ENCODE data around the gene ADGRV1. TPM values are rescaled to one million over a fixed set of nuclear protein-coding genes. Genes with fewer than 3 reads are reported as not detected.

Gene ADGRV1
- total RNA-seq, 2 donors from 2014 or later, result 16.4 to 20.9 TPM

DNA sequence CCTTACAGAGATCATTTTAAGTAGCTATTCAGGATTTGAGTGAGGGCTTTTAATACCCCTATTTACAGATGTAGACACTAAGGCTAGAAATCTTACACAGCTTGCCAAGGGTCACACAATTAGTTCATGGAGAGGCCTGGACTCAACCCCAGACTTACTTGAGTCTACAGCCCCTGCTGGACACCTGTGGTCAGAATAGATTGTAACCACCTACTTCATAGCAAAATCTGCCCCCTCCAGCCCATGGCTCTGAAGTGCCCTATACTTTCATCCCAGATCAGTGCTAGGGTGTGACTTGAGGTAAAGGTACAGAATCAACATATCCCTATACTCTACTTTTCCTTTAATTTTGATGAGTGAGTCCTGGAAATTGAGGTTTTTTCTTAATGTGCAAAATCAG is 291.3 kb downstream of the ADGRV1 start:
- H3K9me3 ChIP-seq, result no peaks in the 10 kb centered on the region
- intact Hi-C loops (cut with DNase I), result no loop called here
- H3K4me3 ChIP-seq, result no peak overlapping the region
- H3K27me3 ChIP-seq (replicated peaks; ENCODE audit: insufficient read depth), result no peaks in the 10 kb centered on the region
- no peak overlapping the region for H3K27ac ChIP-seq
- no peaks in the 10 kb centered on the region for H3K4me1 ChIP-seq (replicated peaks)
- DNase-seq (ENCODE audit: low spot score), result no peak
- no peaks in the 10 kb centered on the region for H3K36me3 ChIP-seq
- TF ChIP-seq POLR2AphosphoS5 (IDR thresholded peaks at IDR 0.05), result no peak
- TF ChIP-seq POLR2A (IDR thresholded peaks at IDR 0.05), result no peak
- TF ChIP-seq, protein P1, sequence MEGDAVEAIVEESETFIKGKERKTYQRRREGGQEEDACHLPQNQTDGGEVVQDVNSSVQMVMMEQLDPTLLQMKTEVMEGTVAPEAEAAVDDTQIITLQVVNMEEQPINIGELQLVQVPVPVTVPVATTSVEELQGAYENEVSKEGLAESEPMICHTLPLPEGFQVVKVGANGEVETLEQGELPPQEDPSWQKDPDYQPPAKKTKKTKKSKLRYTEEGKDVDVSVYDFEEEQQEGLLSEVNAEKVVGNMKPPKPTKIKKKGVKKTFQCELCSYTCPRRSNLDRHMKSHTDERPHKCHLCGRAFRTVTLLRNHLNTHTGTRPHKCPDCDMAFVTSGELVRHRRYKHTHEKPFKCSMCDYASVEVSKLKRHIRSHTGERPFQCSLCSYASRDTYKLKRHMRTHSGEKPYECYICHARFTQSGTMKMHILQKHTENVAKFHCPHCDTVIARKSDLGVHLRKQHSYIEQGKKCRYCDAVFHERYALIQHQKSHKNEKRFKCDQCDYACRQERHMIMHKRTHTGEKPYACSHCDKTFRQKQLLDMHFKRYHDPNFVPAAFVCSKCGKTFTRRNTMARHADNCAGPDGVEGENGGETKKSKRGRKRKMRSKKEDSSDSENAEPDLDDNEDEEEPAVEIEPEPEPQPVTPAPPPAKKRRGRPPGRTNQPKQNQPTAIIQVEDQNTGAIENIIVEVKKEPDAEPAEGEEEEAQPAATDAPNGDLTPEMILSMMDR (IDR thresholded peaks at IDR 0.05), result no peak

DNA sequence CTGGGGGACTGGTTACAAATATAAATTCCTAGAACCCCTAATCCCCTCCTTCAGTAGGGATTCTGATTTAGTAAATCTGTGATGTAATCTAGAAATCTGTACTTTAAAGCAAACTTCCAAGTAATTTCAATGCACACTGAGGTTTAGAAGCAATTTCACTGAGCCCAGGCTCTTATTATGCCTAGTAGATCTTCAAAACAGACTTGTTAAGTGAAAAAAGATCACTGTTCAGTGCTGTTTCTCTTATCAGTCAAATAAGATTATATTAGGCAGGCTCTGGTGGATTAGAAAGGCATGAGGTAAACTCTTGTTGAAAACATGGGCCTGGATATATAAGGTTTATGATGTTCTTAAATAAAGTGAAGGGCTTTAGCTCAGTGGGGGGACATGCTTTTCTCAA is 293.9 kb downstream of the ADGRV1 start:
- intact Hi-C loops (cut with DNase I), result no loop called here
- Histone ChIP-seq H3K4me3 (no peak overlapping the region), H3K27me3 (replicated peaks; ENCODE audit: insufficient read depth) (no peaks in the 10 kb centered on the region), H3K9me3 (no peaks in the 10 kb centered on the region), H3K36me3 (no peaks in the 10 kb centered on the region), H3K4me1 (replicated peaks) (no peaks in the 10 kb centered on the region), H3K27ac (no peak overlapping the region)
- DNase-seq (ENCODE audit: low spot score), result no peak
- TF ChIP-seq, protein P1 (IDR thresholded peaks at IDR 0.05), result no peak
- TF ChIP-seq POLR2A (IDR thresholded peaks at IDR 0.05) (no peak), POLR2AphosphoS5 (IDR thresholded peaks at IDR 0.05) (no peak)

DNA sequence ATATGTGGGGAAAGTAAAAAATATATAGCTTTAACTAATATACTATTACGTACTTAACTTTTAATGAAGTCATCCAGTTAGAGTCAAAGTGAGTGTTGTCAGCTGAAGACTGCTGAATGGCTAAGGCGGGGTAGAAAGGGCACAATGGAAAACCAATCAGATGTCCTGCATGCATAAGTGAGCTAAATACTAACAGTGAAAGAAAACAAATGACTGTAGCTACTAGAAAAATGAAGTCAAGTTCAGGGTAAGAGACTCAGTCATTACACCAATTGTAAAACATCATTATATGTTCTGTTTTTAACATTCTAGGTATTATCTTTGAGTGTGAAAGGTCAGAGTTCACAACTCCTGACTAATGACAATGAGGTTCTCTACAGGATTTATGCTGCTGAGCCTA is 295.2 kb downstream of the ADGRV1 start:
- Histone ChIP-seq H3K4me1 (replicated peaks) (no peaks in the 10 kb centered on the region), H3K27me3 (replicated peaks; ENCODE audit: insufficient read depth) (no peaks in the 10 kb centered on the region), H3K27ac (no peak overlapping the region), H3K9me3 (no peaks in the 10 kb centered on the region), H3K36me3 (no peaks in the 10 kb centered on the region), H3K4me3 (no peak overlapping the region)
- TF ChIP-seq POLR2A (IDR thresholded peaks at IDR 0.05) (no peak), POLR2AphosphoS5 (IDR thresholded peaks at IDR 0.05) (no peak)
- TF ChIP-seq, protein P1 (IDR thresholded peaks at IDR 0.05), result no peak
- no peak for DNase-seq (ENCODE audit: low spot score)
- intact Hi-C loops (cut with DNase I), result no loop called here
- WGBS, result 95% methylated on average over 2 of the region's 2 CpGs

DNA sequence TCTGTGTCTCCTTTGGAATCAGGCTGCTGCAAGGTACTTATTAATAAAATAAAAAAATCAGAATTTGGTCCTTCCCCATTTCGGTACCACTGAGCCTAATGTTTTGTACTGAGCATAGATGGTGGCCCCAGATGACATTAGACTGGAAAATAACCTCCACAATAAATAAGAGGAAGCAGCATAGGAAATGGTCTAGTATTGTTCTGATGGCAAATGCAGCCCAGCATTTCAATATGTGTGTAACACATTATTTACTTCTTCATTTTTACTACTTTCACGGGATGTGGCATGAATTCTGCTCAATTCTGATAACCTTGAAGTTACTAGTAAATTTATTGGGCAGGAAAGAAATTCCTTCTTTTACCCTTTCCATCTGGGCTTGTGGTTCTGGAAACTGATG is 295.6 kb downstream of the ADGRV1 start:
- intact Hi-C loops (cut with DNase I), result no loop called here
- Histone ChIP-seq H3K4me1 (replicated peaks) (no peaks in the 10 kb centered on the region), H3K36me3 (no peaks in the 10 kb centered on the region), H3K4me3 (no peak overlapping the region), H3K9me3 (no peaks in the 10 kb centered on the region), H3K27ac (no peak overlapping the region), H3K27me3 (replicated peaks; ENCODE audit: insufficient read depth) (no peaks in the 10 kb centered on the region)
- no peak for DNase-seq (ENCODE audit: low spot score)
- 70% methylated on average over 2 of the region's 2 CpGs for WGBS
- TF ChIP-seq POLR2AphosphoS5 (IDR thresholded peaks at IDR 0.05), result no peak
- no peak for TF ChIP-seq POLR2A (IDR thresholded peaks at IDR 0.05)
- TF ChIP-seq, protein P1 (IDR thresholded peaks at IDR 0.05), result no peak

DNA sequence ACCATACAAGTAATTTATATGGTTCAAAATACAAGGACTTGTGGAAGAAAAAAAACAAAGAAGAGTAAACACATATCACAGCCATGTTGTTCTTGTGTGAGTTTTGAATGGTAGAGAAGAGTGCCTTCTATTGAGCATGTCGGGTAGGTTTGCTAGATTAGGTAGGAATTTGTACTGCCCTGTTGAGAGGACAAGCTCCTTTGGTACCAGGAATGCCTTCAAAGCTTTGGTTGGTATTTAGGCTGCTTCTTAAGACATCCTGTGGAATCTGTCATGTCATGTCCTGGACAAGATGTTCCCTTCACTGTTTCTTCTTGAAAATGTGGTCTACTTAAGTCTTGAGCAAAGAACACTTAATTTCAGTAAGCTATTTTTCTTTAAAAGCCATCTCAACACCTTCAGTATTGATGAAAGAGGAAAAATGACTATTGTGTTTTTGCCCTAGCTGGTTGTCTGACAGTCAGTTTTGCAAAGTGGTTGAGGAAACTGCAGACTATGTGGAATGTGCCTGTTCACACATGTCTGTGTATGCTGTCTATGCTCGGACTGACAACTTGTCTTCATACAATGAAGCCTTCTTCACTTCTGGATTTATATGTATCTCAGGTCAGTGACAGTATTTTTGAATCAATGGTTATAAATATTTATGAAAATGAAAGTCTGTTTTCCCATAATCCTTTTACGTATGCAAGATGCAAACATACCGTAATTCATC is 296.9 kb downstream of the ADGRV1 start:
- WGBS, result 69% methylated on average over 4 of the region's 4 CpGs
- intact Hi-C loops (cut with DNase I), result no loop called here
- no peaks in the 10 kb centered on the region for H3K36me3 ChIP-seq
- no peaks in the 10 kb centered on the region for H3K27me3 ChIP-seq (replicated peaks; ENCODE audit: insufficient read depth)
- no peak for DNase-seq (ENCODE audit: low spot score)
- no peaks in the 10 kb centered on the region for H3K4me1 ChIP-seq (replicated peaks)
- TF ChIP-seq POLR2A (IDR thresholded peaks at IDR 0.05) (no peak), POLR2AphosphoS5 (IDR thresholded peaks at IDR 0.05) (no peak)
- TF ChIP-seq, protein P1 (IDR thresholded peaks at IDR 0.05), result no peak
- no peak overlapping the region for H3K27ac ChIP-seq
- H3K4me3 ChIP-seq, result no peak overlapping the region
- H3K9me3 ChIP-seq, result no peaks in the 10 kb centered on the region

All from prostate gland (tissue), 2 donors.